Subcutaneous abdominal adipose tissue (tissue), 5 donors: ENCODE results near the gene ABHD8.

Source experiments
- H3K27ac ChIP-seq: one replicate; pipeline ENCODE4 v1.7.0; 2013; ENCODE audit warnings: low read depth, mild to moderate bottlenecking, inconsistent platforms, low read length, moderate library complexity
- H3K27me3 ChIP-seq, 5 donors: one replicate each; pipeline ENCODE4 v1.7.0; 2013; ENCODE audit warnings: low read length in 5 of 5, inconsistent platforms in 1 of 5; ENCODE audit not compliant: control insufficient read depth in 5 of 5, insufficient read depth in 4 of 5
- H3K36me3 ChIP-seq, 5 donors: one replicate each; pipeline ENCODE4 v1.7.0; 2013; ENCODE audit warnings: low read length in 5 of 5; ENCODE audit not compliant: control insufficient read depth in 5 of 5, insufficient read depth in 5 of 5
- H3K4me1 ChIP-seq, 5 donors: one replicate each; pipeline ENCODE4 v1.7.0; 2013; ENCODE audit warnings: low read length in 5 of 5, mild to moderate bottlenecking in 3 of 5, moderate library complexity in 1 of 5; ENCODE audit not compliant: control insufficient read depth in 5 of 5, insufficient read depth in 5 of 5
- H3K4me3 ChIP-seq, 5 donors: one replicate each; pipeline ENCODE4 v1.7.0; 2013; ENCODE audit warnings: low read length in 5 of 5, low read depth in 1 of 5
- H3K9ac ChIP-seq, 5 donors: one replicate each; pipeline ENCODE4 v1.7.0; 2013; ENCODE audit warnings: low read length in 5 of 5, mild to moderate bottlenecking in 4 of 5, moderate library complexity in 3 of 5
- H3K9me3 ChIP-seq, 5 donors: one replicate each; pipeline ENCODE4 v1.7.0; 2013; ENCODE audit warnings: low read length in 5 of 5; ENCODE audit not compliant: control insufficient read depth in 5 of 5
- donor health status: healthy.
- donor health status: healthy.
- donor health status: healthy.
- donor health status: healthy.
- donor health status: healthy.

The ABHD8 gene

GRCh38 chr19:17320435-17320834 is 17.2 kb upstream of the ABHD8 start:
- Histone ChIP-seq H3K27ac (no peak overlapping the region), H3K27me3 (no peaks in the 10 kb centered on the region), H3K36me3 (peaks cover 0 to 56% (median 37%) of the 10 kb centered on the region in 5 donors), H3K4me3 (no peak overlapping the region), H3K9me3 (no peaks in the 10 kb centered on the region), H3K9ac (no peak overlapping the region), H3K4me1 (peaks cover 0 to 22% (median 16%) of the 10 kb centered on the region in 5 donors)

GRCh38 chr19:17319473-17320238 is 16.4 kb upstream of the ABHD8 start:
- H3K27me3 ChIP-seq = no peaks in the 10 kb centered on the region
- no peaks in the 10 kb centered on the region for H3K9me3 ChIP-seq
- peaks cover 0 to 52% (median 39%) of the 10 kb centered on the region in 5 donors for H3K36me3 ChIP-seq

GRCh38 chr19:17318966-17319365 is 15.7 kb upstream of the ABHD8 start:
- H3K36me3 ChIP-seq = peaks cover 0 to 57% (median 46%) of the 10 kb centered on the region in 5 donors
- no peaks in the 10 kb centered on the region for H3K9me3 ChIP-seq
- peaks cover 0 to 18% (median 11%) of the 10 kb centered on the region in 5 donors for H3K4me1 ChIP-seq
- no peak overlapping the region for H3K4me3 ChIP-seq
- no peak overlapping the region for H3K9ac ChIP-seq
- no peak overlapping the region for H3K27ac ChIP-seq
- no peaks in the 10 kb centered on the region for H3K27me3 ChIP-seq

More at GRCh38 chr19:17319473-17320238, 16.4 kb upstream of the ABHD8 start:
- Histone ChIP-seq H3K27ac (no peak overlapping the region), H3K4me1 (peaks cover 0 to 18% (median 13%) of the 10 kb centered on the region in 5 donors), H3K4me3 (no peak overlapping the region), H3K9ac (no peak overlapping the region)

GRCh38 chr19:17314007-17314593 is 10.9 kb upstream of the ABHD8 start:
- peaks cover 0 to 53% (median 28%) of the 10 kb centered on the region in 5 donors for H3K36me3 ChIP-seq
- peaks cover 6 to 27% (median 18%) of the 10 kb centered on the region in 5 donors for H3K4me1 ChIP-seq
- H3K9ac ChIP-seq = no peak overlapping the region
- H3K27me3 ChIP-seq = no peaks in the 10 kb centered on the region
- no peak overlapping the region for H3K27ac ChIP-seq
- H3K9me3 ChIP-seq = no peaks in the 10 kb centered on the region
- no peak overlapping the region for H3K4me3 ChIP-seq

GRCh38 chr19:17312189-17313113 is 9.2 kb upstream of the ABHD8 start:
- Histone ChIP-seq H3K9ac (no peak overlapping the region), H3K4me1 (peaks cover 6 to 31% (median 21%) of the 10 kb centered on the region in 5 donors)

GRCh38 chr19:17311455-17312188 is 8.4 kb upstream of the ABHD8 start:
- Histone ChIP-seq H3K27ac (no peak overlapping the region), H3K9me3 (no peaks in the 10 kb centered on the region), H3K4me3 (no peak overlapping the region), H3K4me1 (peaks cover 6 to 33% (median 22%) of the 10 kb centered on the region in 5 donors), H3K27me3 (no peaks in the 10 kb centered on the region), H3K36me3 (peaks cover 0 to 43% (median 25%) of the 10 kb centered on the region in 5 donors), H3K9ac (peak overlapping the region in 1 of 5 donors; percentile 30)

More at GRCh38 chr19:17312189-17313113, 9.2 kb upstream of the ABHD8 start:
- Histone ChIP-seq H3K4me3 (no peak overlapping the region), H3K27ac (no peak overlapping the region), H3K27me3 (no peaks in the 10 kb centered on the region), H3K36me3 (peaks cover 0 to 43% (median 25%) of the 10 kb centered on the region in 5 donors), H3K9me3 (no peaks in the 10 kb centered on the region)

GRCh38 chr19:17309965-17310461 is 6.8 kb upstream of the ABHD8 start:
- Histone ChIP-seq H3K27ac (peak overlapping the region; percentile 67), H3K9ac (peak overlapping the region in 4 of 5 donors; percentile 86 to 92 (median 88)), H3K4me1 (peaks cover 6 to 49% (median 33%) of the 10 kb centered on the region in 5 donors)

GRCh38 chr19:17309198-17309964 is 6.2 kb upstream of the ABHD8 start, which contains the start of gene DDA1:
Gene DDA1 (plus strand): TSS chr19:17309563. CDS start chr19:17309655, 92 bp downstream.
- peaks cover 0 to 29% (median 11%) of the 10 kb centered on the region in 5 donors for H3K36me3 ChIP-seq
- H3K9me3 ChIP-seq = no peaks in the 10 kb centered on the region
- peak within 1 kb of the TSS in 4 of 5 donors; percentile 86 to 92 (median 88) for H3K9ac ChIP-seq
- peak within 1 kb of the TSS; percentile 73 to 93 (median 89) for H3K4me3 ChIP-seq
- peak within 1 kb of the TSS; percentile 67 for H3K27ac ChIP-seq
- no peaks in the 10 kb centered on the region for H3K27me3 ChIP-seq
- H3K4me1 ChIP-seq = peaks cover 6 to 55% (median 40%) of the 10 kb centered on the region in 5 donors

More at GRCh38 chr19:17309965-17310461, 6.8 kb upstream of the ABHD8 start:
- no peaks in the 10 kb centered on the region for H3K9me3 ChIP-seq
- H3K27me3 ChIP-seq = no peaks in the 10 kb centered on the region
- H3K4me3 ChIP-seq = peak overlapping the region; percentile 73 to 93 (median 89)
- peaks cover 0 to 35% (median 16%) of the 10 kb centered on the region in 5 donors for H3K36me3 ChIP-seq
